GM18505 (cell line): ENCODE results near the gene MRM3.
"Not testable (repeated sequence)": the region's sequence is repeated elsewhere in the genome, so short reads cannot be mapped to it uniquely, and the experiment has no call there.

ENCODE experiments used
- ATAC-seq: cut with Tn5 transposase; IDR thresholded peaks from one replicate; pipeline ENCODE4 v1.9.1; 2021; ENCODE audit not compliant: unreplicated experiment
- POLR2A ChIP-seq: IDR thresholded peaks from 4 replicates; pipeline ENCODE4 v1.6.1; 2011; ENCODE audit warnings: borderline replicate concordance; ENCODE audit not compliant: insufficient read depth, insufficient read length; ENCODE audit errors: extremely low read depth

MRM3 gene

GRCh38 chr17:774313-774584 is 7.9 kb upstream of the MRM3 start:
- no peak for ATAC-seq
- TF ChIP-seq POLR2A, result no peak

DNA sequence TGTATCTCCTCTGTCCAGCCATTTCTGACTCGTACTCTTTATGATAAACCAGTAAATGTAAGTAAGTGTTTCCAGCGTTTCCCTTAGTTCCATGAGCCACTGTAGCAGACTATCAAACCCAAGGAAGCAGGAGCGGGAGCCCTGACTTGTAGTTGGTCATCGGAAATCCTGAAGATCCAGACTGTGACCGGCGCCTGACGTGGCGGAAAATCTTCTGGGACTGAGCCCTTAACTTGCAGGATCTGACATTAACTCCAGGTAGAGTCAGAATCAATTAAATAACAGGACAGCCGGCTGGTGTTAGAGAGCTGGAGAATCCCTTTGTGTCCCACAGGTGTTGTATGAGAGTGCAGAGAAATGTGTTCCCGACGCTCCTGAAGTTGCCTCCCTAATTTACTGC is 4.1 kb upstream of the MRM3 start:
- no peak for ATAC-seq
- TF ChIP-seq POLR2A, result no peak

DNA sequence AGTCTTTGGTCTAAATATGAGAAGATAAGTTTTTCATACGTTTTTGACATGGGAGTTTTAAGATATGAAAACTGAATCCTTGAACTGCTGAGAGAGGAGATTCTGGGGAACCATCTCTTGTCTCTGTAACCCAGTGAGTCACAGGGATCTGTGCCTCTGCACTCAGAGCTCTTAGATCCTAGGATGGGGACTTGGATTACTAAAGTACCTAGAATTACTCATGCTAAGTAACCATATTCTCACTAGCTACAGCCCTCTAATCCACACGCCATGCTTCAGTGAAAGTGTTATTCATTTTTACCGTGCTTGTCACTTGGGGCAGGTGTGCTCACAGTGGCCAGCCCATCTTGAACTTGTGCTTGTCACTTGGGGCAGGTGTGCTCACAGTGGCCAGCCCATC is 2.0 kb downstream of the MRM3 start:
- ATAC-seq, result no peak
- no peak for TF ChIP-seq POLR2A

DNA sequence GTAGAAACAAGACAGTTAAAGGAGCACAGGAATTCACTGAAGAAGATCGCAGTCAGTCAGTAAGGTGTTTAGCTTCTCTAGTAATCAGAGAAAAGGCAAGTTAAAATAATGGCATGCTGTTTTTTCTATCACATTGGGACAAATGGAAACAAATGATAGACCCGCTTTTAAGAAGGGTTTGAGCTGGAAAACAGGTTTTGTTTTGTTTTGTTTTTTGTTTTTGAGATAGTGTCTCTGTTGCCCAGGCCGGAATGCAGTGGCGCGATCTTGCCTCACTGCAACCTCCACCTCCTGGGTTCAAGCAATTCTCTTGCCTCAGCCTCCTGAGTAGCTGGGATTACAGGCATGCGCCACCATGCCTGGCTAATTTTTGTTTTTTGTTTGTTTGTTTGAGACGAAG is 3.7 kb downstream of the MRM3 start:
- ATAC-seq, result not testable (repeated sequence)

GRCh38 chr17:787641-788221 is 5.6 kb downstream of the MRM3 start:
- TF ChIP-seq POLR2A, result no peak
- ATAC-seq, result no peak

GRCh38 chr17:788551-788950 is 6.4 kb downstream of the MRM3 start:
- no peak for TF ChIP-seq POLR2A
- ATAC-seq, result no peak

GRCh38 chr17:789160-789840 is 7.1 kb downstream of the MRM3 start:
- no peak for ATAC-seq
- TF ChIP-seq POLR2A, result no peak

DNA sequence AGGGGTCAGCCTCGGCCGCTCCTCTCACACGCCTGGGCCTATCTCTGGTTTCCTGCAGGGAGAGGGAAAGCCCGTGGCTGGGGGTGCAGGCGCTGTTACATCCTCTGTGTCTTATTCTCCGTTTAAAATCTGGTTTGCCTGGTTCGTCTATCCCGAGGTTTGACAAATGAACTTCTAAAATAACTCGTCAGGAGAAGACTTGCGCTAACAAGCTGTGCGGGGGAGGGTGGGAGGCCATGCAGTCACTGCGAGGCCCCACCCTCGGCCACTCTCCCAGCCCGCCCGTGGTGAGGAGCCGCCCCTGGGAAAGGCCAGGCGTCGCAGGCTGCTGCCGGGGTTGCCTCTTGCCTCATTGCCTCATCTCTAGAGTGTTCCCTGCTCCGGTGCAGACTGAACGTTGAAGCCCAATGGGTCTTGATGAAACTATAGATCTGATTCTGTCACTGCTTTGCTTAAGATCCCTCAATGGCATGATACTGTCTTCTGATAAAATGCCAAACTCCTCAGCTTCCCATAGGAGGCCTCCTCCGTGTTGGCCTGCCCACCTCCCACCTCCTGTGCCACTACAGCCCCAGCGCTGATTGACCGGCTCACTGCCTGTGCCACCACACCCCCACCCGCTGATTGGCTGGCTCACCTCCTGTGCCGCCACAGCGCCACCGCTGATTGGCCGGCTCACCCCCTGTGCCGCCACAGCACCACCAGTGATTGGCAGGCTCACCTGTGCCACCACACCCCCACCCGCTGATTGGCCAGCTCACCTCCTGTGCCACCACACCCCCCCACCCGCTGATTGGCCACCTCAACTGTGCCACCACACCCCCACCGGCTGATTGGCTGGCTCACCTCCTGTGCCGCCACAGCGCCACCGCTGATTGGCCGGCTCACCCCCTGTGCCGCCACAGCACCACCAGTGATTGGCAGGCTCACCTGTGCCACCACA is 8.0 kb downstream of the MRM3 start:
- not testable (repeated sequence) for ATAC-seq

GRCh38 chr17:790874-791247 is 8.7 kb downstream of the MRM3 start:
- not testable (repeated sequence) for ATAC-seq

- TF ChIP-seq POLR2A, result no peak
- ATAC-seq, result no peak
Measured at GRCh38 chr17:791829-792228, 9.7 kb downstream of the MRM3 start.

- TF ChIP-seq POLR2A, result no peak
- ATAC-seq, result no peak
Measured at GRCh38 chr17:792277-792676, 10.1 kb downstream of the MRM3 start.

DNA sequence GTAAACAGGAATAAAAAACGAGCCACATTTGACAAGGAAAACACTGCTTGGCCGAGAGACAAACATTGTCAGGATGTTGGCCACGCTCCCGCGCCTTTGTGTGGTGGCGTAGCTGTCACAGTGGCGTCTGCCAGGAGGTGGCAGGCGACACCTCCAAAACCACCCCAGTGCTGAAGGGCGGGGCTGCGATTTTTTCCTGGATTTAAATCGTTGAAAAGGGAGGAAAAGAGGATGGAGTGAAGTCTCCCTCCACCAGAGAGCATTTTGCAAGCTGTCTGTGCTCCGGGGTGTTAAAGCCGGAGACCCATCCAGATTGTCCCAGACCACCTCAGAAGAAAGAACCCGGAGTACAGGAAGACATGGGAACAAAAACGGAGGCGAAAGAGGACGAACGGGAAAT is 12.7 kb downstream of the MRM3 start:
- no peak for ATAC-seq
- no peak for TF ChIP-seq POLR2A

- no peak for TF ChIP-seq POLR2A
- ATAC-seq, result no peak
Measured at GRCh38 chr17:795276-795675, 13.1 kb downstream of the MRM3 start.

DNA sequence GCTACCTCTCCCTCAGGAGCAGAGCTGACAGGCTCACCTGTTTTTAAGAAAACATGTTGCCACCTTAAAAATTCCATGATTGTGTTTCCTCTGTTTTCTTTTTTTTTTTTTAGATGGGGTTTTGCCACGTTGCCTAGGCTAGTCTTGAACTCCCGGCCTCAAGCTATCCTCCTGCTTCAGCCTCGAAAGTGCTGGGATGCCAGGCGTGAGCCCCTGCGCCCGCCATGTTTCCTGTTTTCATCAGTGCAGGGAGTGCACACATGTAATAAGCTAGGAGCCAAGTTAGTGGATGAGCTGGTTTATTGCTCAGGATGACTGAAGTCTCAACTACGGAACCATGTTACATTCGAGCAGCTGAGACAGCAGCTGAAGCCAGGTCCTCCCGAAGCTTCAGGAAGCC is 13.6 kb downstream of the MRM3 start:
- no peak for ATAC-seq
- no peak for TF ChIP-seq POLR2A
